Peyer's patch (tissue), 4 donors: ENCODE data around the gene ITGB5. TPM values are rescaled to one million over a fixed set of nuclear protein-coding genes. Genes with fewer than 3 reads are reported as not detected.
"Not testable (repeated sequence)": the region's sequence is repeated elsewhere in the genome, so short reads cannot be mapped to it uniquely, and the experiment has no call there.

Source experiments
- DNase-seq, 3 donors: peaks; one replicate each; pipeline ENCODE4 v3.0.0-alpha.2; 2017 to 2019
- H3K27ac ChIP-seq, 4 donors: fragments of 200-600 bp; sonication (generic); one replicate each; pipeline ENCODE4 v1.5.1; 2016 to 2019
- H3K27me3 ChIP-seq, 2 donors: fragments of 200-600 bp; sonication (generic); one replicate each; pipeline ENCODE4 v1.5.1; 2019
- H3K36me3 ChIP-seq, 3 donors: fragments of 200-600 bp; sonication (generic); one replicate each; pipeline ENCODE4 v1.5.1; 2016 to 2019
- H3K4me1 ChIP-seq, 4 donors: fragments of 200-600 bp; sonication (generic); one replicate each; pipeline ENCODE4 v1.5.1; 2016 to 2019
- H3K4me3 ChIP-seq, 4 donors: fragments of 200-600 bp; sonication (generic); 1 replicate in 3 of 4; 2 replicates in 1 of 4; pipeline ENCODE4 v1.5.1; 2016 to 2019; ENCODE audit warnings: mild to moderate bottlenecking in 1 of 4
- H3K9me3 ChIP-seq, 4 donors: fragments of 200-600 bp; sonication (generic); one replicate each; pipeline ENCODE4 v1.5.1; 2016 to 2019; ENCODE audit warnings: mild to moderate bottlenecking in 1 of 4
- POLR2A ChIP-seq, 2 donors: fragments of 450-650 bp; IDR thresholded peaks; one replicate each; pipeline ENCODE4 v1.5.1; 2017; ENCODE audit warnings: antibody characterized with exemption in 2 of 2, mild to moderate bottlenecking in 2 of 2, moderate library complexity in 2 of 2
- total RNA-seq, 4 donors: library from RNA; depleted of rRNA; stranded (reverse); fragments of >200 nt; gene quantifications; one replicate each; pipeline ENCODE4 v1.1.0, GENCODE V29; 2016
- TF ChIP-seq, protein P1 (sequence below), 6 experiments: fragments of 450-650 bp in 4 of 6; fragments of 200-600 bp in 2 of 6; sonication (generic) in 1 of 6; IDR thresholded peaks; one replicate each; pipeline ENCODE4 v1.5.1; 2017 to 2019; ENCODE audit warnings: antibody characterized with exemption in 6 of 6, mild to moderate bottlenecking in 3 of 6, moderate library complexity in 1 of 6

ITGB5 gene
- total RNA-seq, 4 donors from 2014 or later: 79.5 to 143 (median 132) TPM

DNA sequence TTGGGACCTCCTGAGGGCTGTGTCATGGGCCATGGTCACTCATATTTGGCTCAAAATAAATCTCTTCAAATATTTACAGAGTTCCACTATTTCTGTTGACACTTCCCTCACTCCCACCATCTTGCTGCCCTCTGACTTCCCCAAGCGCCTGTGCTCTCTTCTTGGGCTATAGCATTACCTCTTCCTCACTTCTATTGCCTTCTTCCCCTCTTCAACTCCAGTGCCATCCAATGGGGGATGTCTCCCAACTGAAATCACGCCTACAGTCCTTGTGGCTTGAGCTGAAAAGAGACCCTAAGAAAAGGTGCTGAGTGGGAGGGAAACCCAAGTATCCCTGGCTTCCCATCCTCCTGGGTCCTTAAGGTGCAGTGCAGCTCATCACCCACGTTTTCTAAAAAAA lies 135.1 kb downstream of the ITGB5 start:
- no peak for DNase-seq
- peaks cover 0 to 7% (median 0%) of the 10 kb centered on the region in 3 donors for H3K36me3 ChIP-seq
- H3K4me3 ChIP-seq: no peak overlapping the region
- no peaks in the 10 kb centered on the region for H3K9me3 ChIP-seq
- no peaks in the 10 kb centered on the region for H3K27me3 ChIP-seq
- TF ChIP-seq, protein P1, sequence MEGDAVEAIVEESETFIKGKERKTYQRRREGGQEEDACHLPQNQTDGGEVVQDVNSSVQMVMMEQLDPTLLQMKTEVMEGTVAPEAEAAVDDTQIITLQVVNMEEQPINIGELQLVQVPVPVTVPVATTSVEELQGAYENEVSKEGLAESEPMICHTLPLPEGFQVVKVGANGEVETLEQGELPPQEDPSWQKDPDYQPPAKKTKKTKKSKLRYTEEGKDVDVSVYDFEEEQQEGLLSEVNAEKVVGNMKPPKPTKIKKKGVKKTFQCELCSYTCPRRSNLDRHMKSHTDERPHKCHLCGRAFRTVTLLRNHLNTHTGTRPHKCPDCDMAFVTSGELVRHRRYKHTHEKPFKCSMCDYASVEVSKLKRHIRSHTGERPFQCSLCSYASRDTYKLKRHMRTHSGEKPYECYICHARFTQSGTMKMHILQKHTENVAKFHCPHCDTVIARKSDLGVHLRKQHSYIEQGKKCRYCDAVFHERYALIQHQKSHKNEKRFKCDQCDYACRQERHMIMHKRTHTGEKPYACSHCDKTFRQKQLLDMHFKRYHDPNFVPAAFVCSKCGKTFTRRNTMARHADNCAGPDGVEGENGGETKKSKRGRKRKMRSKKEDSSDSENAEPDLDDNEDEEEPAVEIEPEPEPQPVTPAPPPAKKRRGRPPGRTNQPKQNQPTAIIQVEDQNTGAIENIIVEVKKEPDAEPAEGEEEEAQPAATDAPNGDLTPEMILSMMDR (IDR thresholded peaks at IDR 0.05): no peak
- no peak for TF ChIP-seq POLR2A (IDR thresholded peaks at IDR 0.05)
- no peaks in the 10 kb centered on the region for H3K4me1 ChIP-seq
- no peak overlapping the region for H3K27ac ChIP-seq

DNA sequence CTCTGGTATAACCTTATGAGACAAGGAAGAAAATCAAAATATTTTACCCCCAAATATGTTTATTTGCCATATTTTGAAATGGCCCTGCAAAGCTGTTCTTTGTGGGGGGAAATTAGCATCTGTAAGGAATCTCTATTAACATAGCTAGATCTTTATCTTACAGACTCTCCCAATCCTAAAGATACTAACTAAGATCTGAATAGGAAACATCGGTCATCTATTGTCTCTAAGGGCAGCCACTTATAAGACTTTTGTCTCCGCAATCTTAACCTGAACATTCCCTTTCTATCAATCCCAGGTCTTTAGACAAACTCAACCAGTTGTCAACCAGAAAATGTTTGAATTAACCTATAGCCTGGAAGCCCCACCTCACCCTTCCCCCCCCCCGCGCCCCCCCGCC lies 135.7 kb downstream of the ITGB5 start:
- TF ChIP-seq, protein P1 (IDR thresholded peaks at IDR 0.05): no peak
- TF ChIP-seq POLR2A (IDR thresholded peaks at IDR 0.05): no peak
- Histone ChIP-seq H3K4me3 (no peak overlapping the region), H3K27ac (no peak overlapping the region), H3K9me3 (no peaks in the 10 kb centered on the region), H3K27me3 (no peaks in the 10 kb centered on the region), H3K36me3 (peaks cover 0 to 7% (median 0%) of the 10 kb centered on the region in 3 donors), H3K4me1 (no peaks in the 10 kb centered on the region)
- no peak for DNase-seq

DNA sequence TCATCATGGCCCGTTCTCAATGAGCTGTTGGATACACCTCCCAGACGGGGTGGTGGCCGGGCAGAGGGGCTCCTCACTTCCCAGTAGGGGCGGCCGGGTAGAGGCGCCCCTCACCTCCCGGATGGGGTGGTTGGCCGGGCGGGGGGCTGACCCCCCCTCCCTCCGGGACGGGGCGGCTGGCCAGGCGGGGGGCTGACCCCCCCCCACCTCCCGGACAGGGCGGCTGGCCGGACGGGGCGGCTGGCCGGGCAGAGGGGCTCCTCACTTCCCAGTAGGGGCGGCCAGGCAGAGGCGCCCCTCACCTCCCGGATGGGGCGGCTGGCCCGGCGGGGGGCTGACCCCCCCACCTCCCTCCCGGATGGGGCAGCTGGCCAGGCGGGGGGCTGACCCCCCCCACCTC lies 137.3 kb downstream of the ITGB5 start:
- not testable (repeated sequence) for H3K4me1 ChIP-seq, H3K4me3 ChIP-seq, DNase-seq, H3K9me3 ChIP-seq, H3K27ac ChIP-seq, H3K27me3 ChIP-seq
- peaks cover 0 to 16% (median 0%) of the 10 kb centered on the region in 3 donors for H3K36me3 ChIP-seq

DNA sequence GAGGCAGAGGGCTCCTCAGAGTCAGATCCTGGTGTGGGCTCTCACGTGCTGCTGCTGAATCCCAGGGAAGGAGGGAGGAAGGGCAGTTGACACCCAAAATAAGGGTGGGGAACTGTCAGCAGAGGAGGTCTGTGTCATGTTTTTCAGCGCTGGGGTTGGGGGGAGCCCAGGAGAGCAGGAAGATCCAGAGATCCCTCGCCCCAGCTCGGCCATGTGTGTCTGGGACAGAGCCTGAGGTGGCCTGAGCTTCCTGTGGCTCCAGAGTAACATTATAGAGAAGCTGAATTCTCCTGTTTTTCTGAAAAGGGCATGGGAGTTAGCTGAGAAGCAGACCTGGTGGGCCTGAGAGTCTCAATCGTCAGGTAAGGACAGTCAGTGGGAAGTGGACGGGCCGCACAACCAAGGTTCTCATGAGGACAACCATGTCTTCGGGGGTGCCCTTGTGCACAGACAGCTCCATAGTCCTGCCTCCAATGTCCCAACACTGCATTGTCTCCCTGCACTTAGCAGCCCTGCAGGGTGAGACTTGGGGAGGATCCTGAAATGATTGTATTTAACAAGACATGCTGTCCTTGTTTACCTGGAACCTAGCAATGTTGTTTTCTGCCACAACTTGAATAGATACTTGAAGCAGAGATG lies 138.5 kb downstream of the ITGB5 start:
- TF ChIP-seq, protein P1 (IDR thresholded peaks at IDR 0.05): no peak
- TF ChIP-seq POLR2A (IDR thresholded peaks at IDR 0.05): no peak
- DNase-seq: no peak
- Histone ChIP-seq H3K4me1 (no peaks in the 10 kb centered on the region), H3K27me3 (no peaks in the 10 kb centered on the region), H3K36me3 (peaks cover 0 to 28% (median 0%) of the 10 kb centered on the region in 3 donors), H3K27ac (no peak overlapping the region), H3K9me3 (no peaks in the 10 kb centered on the region), H3K4me3 (no peak overlapping the region)

DNA sequence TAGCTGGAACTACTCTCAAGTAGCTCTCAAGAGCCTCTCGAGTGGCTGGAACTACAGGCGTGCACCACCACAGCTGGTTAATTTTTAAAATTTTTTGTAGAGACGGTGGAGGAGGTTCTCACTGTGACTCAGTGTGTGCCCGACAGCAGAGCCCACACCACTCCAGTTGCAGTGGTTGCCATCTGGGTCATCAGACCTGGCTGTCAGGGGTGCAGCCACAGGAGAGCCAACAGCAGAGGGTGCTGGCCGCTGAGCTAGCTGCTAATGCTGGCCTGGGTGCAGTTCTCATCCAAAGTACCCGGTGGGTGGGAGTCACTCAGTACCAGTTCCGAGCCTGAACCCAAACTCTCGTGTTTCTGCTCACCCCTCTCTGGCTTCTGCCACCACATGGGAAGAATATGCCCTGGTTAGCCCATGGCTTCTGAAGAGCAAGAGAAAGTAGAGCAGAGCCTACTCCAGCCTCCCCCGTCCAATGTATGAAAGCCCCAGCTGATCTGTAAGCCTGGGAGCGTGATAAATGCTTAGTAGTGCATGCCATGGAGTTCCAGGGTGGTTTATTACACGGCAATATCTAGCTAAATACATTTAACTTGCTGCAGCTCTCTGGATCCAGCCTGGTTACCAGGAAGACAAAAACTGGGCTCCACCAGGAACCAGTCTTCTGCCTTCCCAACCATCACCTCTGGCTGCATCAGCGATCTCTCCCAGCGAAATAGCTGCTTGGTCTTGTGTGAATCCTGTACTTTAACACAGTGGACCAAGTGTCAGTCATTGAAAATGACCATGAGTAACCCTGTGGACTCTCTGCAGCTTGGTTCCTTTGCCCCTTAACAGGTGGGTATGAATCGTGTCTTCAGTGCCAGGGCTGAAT lies 139.8 kb downstream of the ITGB5 start:
- Histone ChIP-seq H3K27ac (no peak overlapping the region), H3K27me3 (no peaks in the 10 kb centered on the region), H3K4me1 (no peaks in the 10 kb centered on the region), H3K9me3 (no peaks in the 10 kb centered on the region), H3K36me3 (peaks cover 0 to 40% (median 0%) of the 10 kb centered on the region in 3 donors), H3K4me3 (no peak overlapping the region)
- no peak for DNase-seq
- TF ChIP-seq, protein P1 (IDR thresholded peaks at IDR 0.05): no peak
- no peak for TF ChIP-seq POLR2A (IDR thresholded peaks at IDR 0.05)

DNA sequence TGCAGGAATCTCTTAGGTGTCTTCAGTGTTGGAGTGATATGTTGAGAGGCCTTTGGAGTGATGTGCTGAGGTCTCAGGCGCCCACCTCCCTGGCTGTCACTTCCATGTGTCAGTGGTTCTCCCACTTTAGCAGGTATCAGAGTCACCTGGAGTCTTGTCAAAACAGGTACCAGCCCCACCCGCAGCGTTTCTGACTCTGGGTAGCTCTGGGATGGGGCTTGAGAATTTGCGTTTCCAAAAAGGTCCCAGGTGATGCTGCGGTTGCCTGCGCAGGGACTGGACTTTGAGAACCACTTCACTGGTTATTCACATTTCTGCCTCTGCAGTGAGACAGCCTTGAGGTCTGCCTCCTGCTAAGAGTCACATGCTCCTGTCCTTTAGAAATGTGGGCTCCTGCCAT lies 141.4 kb downstream of the ITGB5 start:
- DNase-seq: no peak
- H3K27me3 ChIP-seq: no peaks in the 10 kb centered on the region
- TF ChIP-seq POLR2A (IDR thresholded peaks at IDR 0.05): no peak
- TF ChIP-seq, protein P1 (IDR thresholded peaks at IDR 0.05): no peak
- no peak overlapping the region for H3K4me3 ChIP-seq
- no peak overlapping the region for H3K27ac ChIP-seq
- peaks cover 0 to 55% (median 0%) of the 10 kb centered on the region in 3 donors for H3K36me3 ChIP-seq
- no peaks in the 10 kb centered on the region for H3K4me1 ChIP-seq
- H3K9me3 ChIP-seq: no peaks in the 10 kb centered on the region
